Testis (tissue), 2 donors: ENCODE data around the gene DIAPH3.

Experiments
- CTCF ChIP-seq, 3 experiments: fragments of 450-650 bp in 2 of 3; fragments of 200-600 bp in 1 of 3; sonication (generic) in 1 of 3; IDR thresholded peaks; one replicate each; pipeline ENCODE4 v1.5.1; 2016 to 2019; ENCODE audit warnings: antibody characterized with exemption in 3 of 3, mild to moderate bottlenecking in 2 of 3, moderate library complexity in 1 of 3
- POLR2A ChIP-seq: fragments of 450-650 bp; IDR thresholded peaks from one replicate; pipeline ENCODE4 v1.6.1; 2017; ENCODE audit warnings: antibody characterized with exemption, mild to moderate bottlenecking, moderate library complexity

- TF ChIP-seq CTCF (IDR thresholded peaks at IDR 0.05) (no peak), POLR2A (no peak)
These were observed 509.8 kb downstream of the DIAPH3 start for GRCh38 chr13:59653916-59654315.
